A549 (cell line): Measurements from ENCODE around the gene ST6GAL1. TPM values are rescaled to one million over a fixed set of nuclear protein-coding genes. Genes with fewer than 3 reads are reported as not detected.

Experiments used
- ATAC-seq, 2 experiments: fragments of 200-7000 bp in 1 of 2; fragments of >200 bp in 1 of 2; cut with Nextera tagmentation in 1 of 2; cut with Tn5 transposase in 1 of 2; 3 replicates each; pipeline versions ENCODE4 v1.8.0 to v1.9.1; 2018 to 2020; ENCODE audit warnings: mild to moderate bottlenecking in 1 of 2, moderate library complexity in 1 of 2
- CTCF ChIA-PET: fragments of 300-600 bp; sonication (Branson Sonifier 250); formaldehyde crosslinking; extraction: SDS; loops from one replicate; lab custom pipeline; 2021; ENCODE audit warnings: antibody characterized with exemption, inconsistent platforms; lab: Yijun Ruan, JAX
- POLR2A ChIA-PET: fragments of 350-600 bp; formaldehyde crosslinking; extraction: SDS; loops from one replicate; lab custom pipeline; 2021; ENCODE audit warnings: antibody characterized with exemption, inconsistent platforms; lab: Yijun Ruan, JAX
- DNase-seq, 2 experiments: peaks; one replicate each; pipeline versions ENCODE4 v3.0.0 to v3.0.0-alpha.2; 2011 to 2016; ENCODE audit warnings: low read depth in 1 of 2, low spot score in 1 of 2
- FAIRE-seq: peaks from 2 replicates; lab custom pipeline; 2011; peaks lifted over from hg19 to GRCh38; lab: Jason Lieb, UNC
- H3K27ac ChIP-seq, 2 experiments: fragments of >200 bp; sonication (Bioruptor Twin); formaldehyde crosslinking; 3 replicates each; pipeline ENCODE4 v1.5.1; 2016 to 2017
- H3K4me1 ChIP-seq: fragments of >200 bp; sonication (Bioruptor Twin); formaldehyde crosslinking; 3 replicates; pipeline ENCODE4 v1.6.1; 2016
- H3K4me2 ChIP-seq: fragments of >200 bp; sonication (Bioruptor Twin); formaldehyde crosslinking; 3 replicates; pipeline ENCODE4 v1.6.1; 2016
- H3K4me3 ChIP-seq: fragments of >200 bp; sonication (Bioruptor Twin); formaldehyde crosslinking; 3 replicates; pipeline ENCODE4 v1.5.1; 2016
- H3K9me3 ChIP-seq: fragments of >200 bp; sonication (Bioruptor Twin); formaldehyde crosslinking; 3 replicates; pipeline ENCODE4 v1.6.1; 2016
- BCL3 ChIP-seq: fragments of >200 bp; sonication (Bioruptor Twin); formaldehyde crosslinking; IDR thresholded peaks from 3 replicates; pipeline ENCODE4 v1.6.1; 2016
- BHLHE40 ChIP-seq: IDR thresholded peaks from 2 replicates; pipeline ENCODE4 v1.6.1; 2012; ENCODE audit warnings: low read depth, low read length, inconsistent platforms
- CBX2 ChIP-seq: fragments of 200-600 bp; sonication (generic); IDR thresholded peaks from 2 replicates; pipeline ENCODE4 v1.6.1; 2016; ENCODE audit warnings: low read depth, mild to moderate bottlenecking, borderline replicate concordance
- CBX8 ChIP-seq: fragments of 200-600 bp; sonication (generic); IDR thresholded peaks from 2 replicates; pipeline ENCODE4 v1.6.1; 2016
- CEBPB ChIP-seq, 2 experiments: fragments of >200 bp in 1 of 2; sonication (Bioruptor Twin) in 1 of 2; formaldehyde crosslinking in 1 of 2; IDR thresholded peaks; 2 replicates each; pipeline ENCODE4 v1.6.1; 2012 to 2016
- CHD4 ChIP-seq: fragments of 200-600 bp; sonication (generic); IDR thresholded peaks from 2 replicates; pipeline ENCODE4 v1.6.1; 2016; ENCODE audit warnings: antibody characterized with exemption, mild to moderate bottlenecking, borderline replicate concordance
- CTCF ChIP-seq: fragments of >200 bp; sonication (Bioruptor Twin); formaldehyde crosslinking; IDR thresholded peaks from 3 replicates; pipeline ENCODE4 v1.5.1; 2016
- E2F6 ChIP-seq: IDR thresholded peaks from 2 replicates; pipeline ENCODE4 v1.6.1; 2012; ENCODE audit warnings: low read depth, borderline replicate concordance
- EHF ChIP-seq: fragments of 250-450 bp; sonication (Bioruptor Pico); IDR thresholded peaks from 2 replicates; pipeline ENCODE4 v1.5.0; 2020; ENCODE audit warnings: mild to moderate bottlenecking
- EHMT2 ChIP-seq: fragments of 200-600 bp; sonication (generic); IDR thresholded peaks from 2 replicates; pipeline ENCODE4 v1.6.1; 2016; ENCODE audit warnings: antibody characterized with exemption, low read depth, mild to moderate bottlenecking, moderate library complexity
- EP300 ChIP-seq, 2 experiments: fragments of >200 bp; sonication (Bioruptor Twin); formaldehyde crosslinking; IDR thresholded peaks; 2 replicates in 1 of 2; 3 replicates in 1 of 2; pipeline ENCODE4 v1.6.1; 2016 to 2017
- FOSL2 ChIP-seq, 2 experiments: fragments of 450-650 bp in 1 of 2; fragments of >200 bp in 1 of 2; sonication (Bioruptor Twin) in 1 of 2; formaldehyde crosslinking; IDR thresholded peaks; 2 replicates each; pipeline versions ENCODE4 v1.5.0 to v1.6.1; 2016 to 2020; ENCODE audit warnings: mild to moderate bottlenecking in 1 of 2, moderate library complexity in 1 of 2
- HDAC2 ChIP-seq: fragments of 200-600 bp; sonication (generic); IDR thresholded peaks from 2 replicates; pipeline ENCODE4 v1.6.1; 2016
- HEYL ChIP-seq: fragments of 250-450 bp; sonication (Bioruptor Pico); IDR thresholded peaks from 2 replicates; pipeline ENCODE4 v1.8.0; 2021; ENCODE audit warnings: mild to moderate bottlenecking, moderate library complexity
- POLR2A ChIP-seq: IDR thresholded peaks from 2 replicates; pipeline ENCODE4 v1.6.1; 2012; ENCODE audit warnings: mild to moderate bottlenecking, low read length
- RCOR1 ChIP-seq: fragments of 150-350 bp; IDR thresholded peaks from 2 replicates; pipeline ENCODE4 v1.6.1; 2014; ENCODE audit warnings: antibody characterized with exemption, low read length, low read depth
- RFX5 ChIP-seq: fragments of 450-650 bp; IDR thresholded peaks from 2 replicates; pipeline ENCODE4 v1.7.1; 2014; ENCODE audit warnings: antibody characterized with exemption, mild to moderate bottlenecking, moderate library complexity
- SMC3 ChIP-seq: fragments of >200 bp; sonication (Bioruptor Twin); formaldehyde crosslinking; IDR thresholded peaks from 3 replicates; pipeline ENCODE4 v1.6.1; 2018; ENCODE audit warnings: inconsistent platforms
- SREBF2 ChIP-seq: fragments of 450-650 bp; IDR thresholded peaks from 2 replicates; pipeline ENCODE4 v1.6.1; 2014; ENCODE audit warnings: mild to moderate bottlenecking, moderate library complexity
- ZFP36 ChIP-seq: fragments of 450-650 bp; IDR thresholded peaks from 2 replicates; pipeline ENCODE4 v1.6.1; 2014; ENCODE audit warnings: borderline replicate concordance; ENCODE audit not compliant: partially characterized antibody
- WGBS: methylation state at CpG from one replicate; pipeline ENCODE4 v1.1.6; 2017; ENCODE audit errors: missing lambda C conversion rate; 5-methylcytosine and 5-hydroxymethylcytosine counted together
- polyA plus RNA-seq, 4 experiments: library from polyadenylated mRNA; depleted of rRNA in 3 of 4; stranded (reverse); fragments of >200 nt; fragmentation: RNase III in 1 of 4; extraction: RNeasy Plus Mini Kit Qiagen cat#74134 plus additional on column Dnase treatment in 1 of 4; gene quantifications; 2 replicates in 3 of 4; 3 replicates in 1 of 4; pipeline ENCODE4 v1.2.3, GENCODE V29; 2011 to 2017
- TF ChIP-seq, protein P1 (sequence below): fragments of 250-450 bp; sonication (Bioruptor Pico); IDR thresholded peaks from 2 replicates; pipeline ENCODE4 v1.5.0; 2020; ENCODE audit warnings: low read depth, mild to moderate bottlenecking, moderate library complexity

The ST6GAL1 gene
- polyA plus RNA-seq, 2 of the 4 experiments (the other 2 are of a cell fraction), result 3.9 to 6.5 TPM

- H3K4me3 ChIP-seq, result no peak overlapping the region
- H3K4me2 ChIP-seq, result no peak overlapping the region
- DNase-seq (no peak), ATAC-seq (no peak), FAIRE-seq (no peak)
- no peaks in the 10 kb centered on the region for H3K9me3 ChIP-seq
- TF ChIP-seq E2F6, result no peak
- no peak for TF ChIP-seq RCOR1
- no peak for TF ChIP-seq CBX2
- no peak for TF ChIP-seq ZFP36
- no peak for TF ChIP-seq FOSL2 (IDR thresholded peaks at IDR 0.05)
- TF ChIP-seq FOSL2 (CRISPR knock-in tag; IDR thresholded peaks at IDR 0.05), result no peak
- no peak for TF ChIP-seq EP300 (IDR thresholded peaks at IDR 0.05)
- no peak for TF ChIP-seq CHD4
- no peak for TF ChIP-seq RFX5
- TF ChIP-seq HEYL (CRISPR knock-in tag), result no peak
- no peak for TF ChIP-seq SMC3
- TF ChIP-seq BHLHE40, result no peak
- no peak for TF ChIP-seq HDAC2
- TF ChIP-seq BCL3, result no peak
- POLR2A ChIA-PET, result no interaction called here
- H3K4me1 ChIP-seq, result no peaks in the 10 kb centered on the region
- CTCF ChIA-PET, result interaction anchor here (1.0 kb wide), 1 partner anchor 127 kb away, joined by 3 read pairs; no protein-coding TSS in a partner anchor
- no peak overlapping the region for H3K27ac ChIP-seq
- 86% methylated on average over 17 of the region's 17 CpGs for WGBS
These were observed 46.8 kb downstream of the ST6GAL1 start for GRCh38 chr3:186976837-186977750.

DNA sequence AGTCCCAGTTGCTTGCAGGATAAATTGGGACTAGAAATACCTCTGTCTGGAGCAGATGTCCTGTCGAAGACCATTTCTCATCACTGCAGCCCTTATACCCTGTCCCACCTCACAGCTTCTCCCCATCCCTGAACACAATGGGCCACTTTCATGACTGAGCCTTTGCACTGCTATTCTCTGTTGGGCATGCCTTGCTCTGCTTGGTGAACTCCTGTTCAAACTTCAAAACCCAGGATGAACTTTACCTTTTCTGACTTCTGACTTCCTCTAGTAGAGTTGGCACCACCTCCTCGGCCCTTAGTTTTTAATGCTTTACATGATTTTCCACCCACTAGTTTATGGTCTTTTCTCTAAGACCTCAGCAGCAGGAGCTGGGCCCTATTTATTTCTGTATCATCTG, 48.4 kb downstream of the ST6GAL1 start:
- no peak overlapping the region for H3K4me3 ChIP-seq
- FAIRE-seq (no peak), ATAC-seq (no peak), DNase-seq (no peak)
- POLR2A ChIA-PET, result no interaction called here
- 76% methylated on average over 2 of the region's 2 CpGs for WGBS
- TF ChIP-seq POLR2A (no peak), RCOR1 (no peak), EHMT2 (no peak), CBX8 (no peak), EHF (CRISPR knock-in tag) (no peak), CEBPB (IDR thresholded peaks at IDR 0.05) (no peak), SREBF2 (no peak), CTCF (no peak)
- TF ChIP-seq, protein P1, sequence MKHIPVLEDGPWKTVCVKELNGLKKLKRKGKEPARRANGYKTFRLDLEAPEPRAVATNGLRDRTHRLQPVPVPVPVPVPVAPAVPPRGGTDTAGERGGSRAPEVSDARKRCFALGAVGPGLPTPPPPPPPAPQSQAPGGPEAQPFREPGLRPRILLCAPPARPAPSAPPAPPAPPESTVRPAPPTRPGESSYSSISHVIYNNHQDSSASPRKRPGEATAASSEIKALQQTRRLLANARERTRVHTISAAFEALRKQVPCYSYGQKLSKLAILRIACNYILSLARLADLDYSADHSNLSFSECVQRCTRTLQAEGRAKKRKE (CRISPR knock-in tag), result no peak
- CTCF ChIA-PET, result no interaction called here
- H3K4me1 ChIP-seq, result peaks cover 7% of the 10 kb centered on the region
- no peaks in the 10 kb centered on the region for H3K9me3 ChIP-seq
- H3K4me2 ChIP-seq, result no peak overlapping the region
- no peak overlapping the region for H3K27ac ChIP-seq
